Hematopoietic multipotent progenitor cell treated with erythropoietin and hydrocortisone succinate and interleukin-3 and kit ligand, for 4 days (in vitro differentiated cells): ENCODE results near the gene USP5.

Experiments
- DNase-seq: peaks from one replicate; pipeline ENCODE4 v3.0.0-alpha.2; 2015

Gene USP5

DNA sequence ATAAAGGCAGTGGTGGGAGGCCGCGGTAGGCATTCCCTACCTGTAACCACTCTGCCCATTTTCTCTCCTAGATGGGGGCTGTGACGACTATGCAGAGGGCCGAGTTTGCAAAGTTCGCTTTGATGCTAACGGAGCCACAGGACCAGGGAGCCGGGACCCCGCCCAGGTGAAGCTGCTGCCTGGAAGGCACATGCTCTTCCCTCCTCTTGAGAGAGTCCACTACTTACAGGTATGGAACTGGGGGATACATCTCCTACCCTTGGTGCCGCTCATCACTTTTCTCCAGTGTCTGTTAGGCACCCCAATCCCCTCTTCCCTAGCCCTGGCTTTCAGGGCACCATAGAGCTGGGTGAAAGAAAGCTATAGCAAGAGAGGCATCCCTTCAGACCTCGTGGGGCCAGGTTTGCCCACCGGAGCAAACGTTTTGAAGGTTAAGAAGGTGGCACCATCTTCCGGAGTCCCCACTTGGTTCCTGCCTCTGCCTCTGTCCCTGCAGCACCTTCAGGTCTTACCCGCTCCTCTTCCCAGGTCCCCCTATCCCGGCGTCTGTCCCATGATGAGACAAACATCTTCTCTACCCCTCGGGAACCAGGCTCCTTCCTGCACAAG is 25.7 kb upstream of the USP5 start:
- DNase-seq: no peak

DNA sequence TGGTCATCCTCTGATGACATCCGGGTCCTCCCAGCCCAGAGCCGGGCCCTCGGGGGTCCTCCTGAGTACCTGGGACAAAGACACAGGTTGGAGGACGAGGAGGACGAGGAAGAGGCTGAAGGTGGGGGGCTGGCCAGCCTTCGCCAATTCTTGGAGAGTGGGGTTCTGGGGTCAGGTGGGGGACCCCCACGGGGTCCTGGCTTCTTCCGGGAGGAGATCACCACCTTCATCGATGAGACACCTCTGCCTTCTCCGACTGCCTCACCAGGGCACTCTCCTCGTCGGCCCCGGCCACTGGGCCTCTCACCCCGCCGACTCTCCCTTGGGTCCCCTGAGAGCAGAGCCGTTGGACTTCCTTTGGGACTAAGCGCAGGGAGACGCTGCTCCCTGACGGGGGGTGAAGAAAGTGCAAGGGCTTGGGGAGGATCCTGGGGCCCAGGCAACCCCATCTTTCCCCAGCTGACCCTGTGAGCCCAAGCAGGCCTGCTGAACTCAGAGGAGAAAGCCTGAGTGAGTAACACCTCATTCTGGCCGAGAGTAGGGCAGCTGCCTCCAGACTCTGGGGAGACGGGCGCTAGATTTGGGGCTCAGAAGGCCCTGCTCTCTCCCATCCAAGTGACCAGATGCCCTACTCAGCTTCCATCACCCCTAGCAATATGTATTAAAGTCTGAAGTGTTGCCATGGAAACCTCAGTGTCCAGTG is 25.1 kb upstream of the USP5 start:
- DNase-seq: no peak

DNA sequence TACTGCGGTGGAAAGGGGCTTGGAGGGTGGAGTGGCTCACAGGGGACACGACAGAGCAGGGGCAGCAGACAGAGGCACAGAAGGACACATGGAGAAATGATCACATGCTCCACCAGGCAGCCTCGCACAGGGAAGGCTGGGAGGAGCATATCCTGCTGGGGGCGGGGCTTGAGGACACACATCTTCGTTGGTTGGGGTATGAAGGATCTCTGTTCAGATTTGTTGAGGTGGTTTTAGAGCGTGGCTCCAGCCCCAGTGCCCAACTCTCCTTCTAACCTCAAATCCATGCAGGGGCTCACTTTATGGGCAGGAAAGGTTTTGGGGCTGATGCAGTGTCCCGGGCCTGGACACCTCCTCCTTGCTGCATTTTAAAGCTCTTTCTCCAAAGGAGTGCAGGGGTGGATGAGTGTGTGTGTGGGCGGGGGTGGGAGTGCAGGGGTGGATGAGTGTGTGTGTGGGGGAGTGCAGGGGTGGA is 24.5 kb upstream of the USP5 start:
- peak; percentile 66 for DNase-seq

DNA sequence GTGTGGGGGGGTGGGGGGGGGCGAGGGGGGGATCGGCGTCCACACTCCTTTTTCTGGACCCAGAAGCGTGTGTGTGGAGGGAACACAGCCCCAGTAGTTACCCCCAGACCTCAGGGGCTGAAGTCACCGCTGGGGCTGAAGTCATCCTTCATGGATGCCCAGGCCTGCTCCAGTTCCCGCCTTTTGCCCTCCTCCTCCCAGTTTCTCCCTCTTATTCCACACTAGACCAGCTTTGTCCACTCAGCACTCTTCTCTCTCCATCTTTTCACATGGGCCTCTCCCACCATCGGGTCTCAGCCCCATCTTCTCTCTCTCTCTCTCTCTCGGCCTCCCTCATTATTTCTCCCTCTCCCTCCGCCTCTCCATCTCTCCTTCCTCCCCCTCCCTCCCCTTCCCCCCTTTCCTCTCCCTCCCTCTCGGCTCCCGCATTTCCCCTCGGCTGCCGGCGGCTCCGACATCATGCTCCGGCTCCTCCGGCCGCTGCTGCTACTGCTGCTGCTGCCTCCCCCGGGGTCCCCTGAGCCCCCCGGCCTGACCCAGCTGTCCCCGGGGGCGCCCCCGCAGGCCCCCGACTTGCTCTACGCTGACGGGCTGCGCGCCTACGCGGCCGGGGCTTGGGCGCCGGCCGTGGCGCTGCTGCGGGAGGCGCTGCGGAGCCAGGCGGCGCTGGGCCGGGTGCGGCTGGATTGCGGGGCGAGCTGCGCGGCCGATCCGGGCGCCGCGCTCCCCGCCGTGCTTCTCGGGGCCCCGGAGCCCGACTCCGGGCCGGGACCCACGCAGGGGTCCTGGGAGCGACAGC is 23.8 kb upstream of the USP5 start, which contains the start of gene P3H3:
TSS of gene P3H3 (plus strand) at position 426 of the 799 bp plus-strand sequence. CDS start at position 460, 34 bp downstream.
- DNase-seq: peak; percentile 28

DNA sequence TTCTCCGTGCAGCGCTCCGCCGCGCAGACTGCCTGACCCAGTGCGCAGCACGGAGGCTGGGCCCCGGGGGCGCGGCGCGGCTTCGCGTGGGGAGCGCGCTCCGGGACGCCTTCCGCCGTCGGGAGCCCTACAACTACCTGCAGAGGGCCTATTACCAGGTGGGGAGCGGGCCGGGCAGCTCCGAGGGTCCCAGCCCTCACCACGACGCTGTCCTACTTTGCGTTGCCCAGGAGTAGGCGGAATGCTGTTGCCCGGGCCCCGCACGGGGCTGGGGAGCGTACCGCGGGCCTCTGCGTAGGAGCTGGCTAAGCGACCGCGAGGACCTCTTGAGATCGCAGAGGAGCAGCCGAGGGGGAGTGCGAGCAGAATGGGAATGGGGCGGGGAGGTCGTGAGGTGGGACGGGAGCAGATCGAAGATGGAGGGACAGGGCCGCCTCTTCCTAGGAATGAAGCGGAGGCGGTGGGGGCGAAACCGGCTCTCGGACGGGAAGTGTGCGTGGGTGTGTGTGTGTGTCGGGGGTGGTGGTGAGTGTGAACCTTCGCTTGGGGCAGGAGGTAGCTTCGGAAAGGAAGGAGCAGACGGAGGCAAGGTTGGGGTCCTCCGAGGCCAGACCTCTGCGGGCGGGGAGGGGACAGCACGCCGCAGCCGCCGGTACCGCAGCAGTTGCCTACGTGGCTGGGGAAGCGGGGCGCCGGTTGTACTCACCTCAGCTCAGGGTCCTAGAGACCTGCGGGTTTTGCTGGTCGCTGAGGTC is 23.0 kb upstream of the USP5 start:
- peak; percentile 51 for DNase-seq

DNA sequence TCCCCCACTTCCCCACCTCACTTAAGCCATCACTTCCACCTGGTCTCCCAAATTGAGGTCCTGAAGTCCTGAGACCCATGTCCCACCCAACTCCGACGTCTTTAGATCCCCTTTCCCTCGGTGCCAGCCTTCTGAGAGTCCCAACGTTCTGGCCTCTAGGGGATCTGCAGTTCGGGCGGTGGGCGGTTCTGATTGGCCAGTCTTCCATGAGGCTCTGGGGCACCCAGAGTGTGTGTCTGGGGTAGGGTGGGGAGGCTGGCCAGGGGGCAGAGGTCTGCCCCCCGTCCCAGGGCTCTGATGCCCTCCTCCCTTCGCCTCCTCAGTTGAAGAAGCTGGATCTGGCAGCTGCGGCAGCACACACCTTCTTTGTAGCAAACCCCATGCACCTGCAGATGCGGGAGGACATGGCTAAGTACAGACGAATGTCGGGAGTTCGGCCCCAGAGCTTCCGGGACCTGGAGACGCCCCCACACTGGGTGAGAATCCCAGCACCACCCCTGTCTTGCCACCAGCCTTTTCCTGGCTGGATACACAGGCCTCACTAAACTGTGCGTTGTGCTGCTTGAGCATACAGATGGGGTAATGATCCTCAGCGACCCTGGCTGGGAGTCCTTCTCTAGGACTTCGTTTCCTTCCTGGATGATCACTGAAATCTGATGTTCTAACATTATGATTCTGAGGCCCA is 22.3 kb upstream of the USP5 start:
- DNase-seq: no peak

DNA sequence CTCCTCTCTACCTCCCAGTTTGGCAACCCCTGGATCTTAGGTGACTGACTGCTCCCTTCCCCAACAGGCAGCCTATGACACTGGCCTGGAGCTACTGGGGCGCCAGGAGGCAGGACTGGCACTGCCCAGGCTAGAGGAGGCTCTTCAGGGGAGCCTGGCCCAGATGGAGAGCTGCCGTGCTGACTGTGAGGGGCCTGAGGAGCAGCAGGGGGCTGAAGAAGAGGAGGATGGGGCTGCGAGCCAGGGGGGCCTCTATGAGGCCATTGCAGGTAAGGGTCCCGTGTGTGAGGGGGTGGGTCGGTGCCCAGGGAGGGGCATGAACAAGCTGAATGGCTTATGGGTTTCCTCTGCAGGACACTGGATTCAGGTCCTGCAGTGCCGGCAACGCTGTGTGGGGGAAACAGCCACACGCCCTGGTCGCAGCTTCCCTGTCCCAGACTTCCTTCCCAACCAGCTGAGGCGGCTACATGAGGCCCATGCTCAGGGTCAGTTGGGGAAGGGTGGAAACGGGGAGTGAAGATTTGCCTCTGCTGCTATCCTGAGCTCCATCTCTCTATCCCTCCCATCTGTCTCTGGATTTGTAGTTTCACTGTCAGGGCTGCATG is 21.6 kb upstream of the USP5 start:
- no peak for DNase-seq

DNA sequence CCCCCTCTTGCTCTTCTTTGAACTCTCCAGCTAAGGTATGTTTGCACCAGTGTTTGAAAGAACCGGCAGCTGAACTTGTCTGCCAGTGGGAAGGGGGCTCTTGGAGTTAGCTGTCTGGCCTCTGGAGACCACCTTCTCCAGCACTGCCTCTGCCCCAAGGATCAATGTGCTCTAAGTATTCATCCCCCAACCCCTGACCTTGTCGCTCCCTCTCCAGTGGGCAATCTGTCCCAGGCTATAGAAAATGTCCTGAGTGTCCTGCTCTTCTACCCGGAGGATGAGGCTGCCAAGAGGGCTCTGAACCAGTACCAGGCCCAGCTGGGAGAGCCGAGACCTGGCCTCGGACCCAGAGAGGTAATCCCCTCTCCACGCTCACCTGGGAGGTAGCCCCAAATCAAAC is 21.0 kb upstream of the USP5 start:
- no peak for DNase-seq

DNA sequence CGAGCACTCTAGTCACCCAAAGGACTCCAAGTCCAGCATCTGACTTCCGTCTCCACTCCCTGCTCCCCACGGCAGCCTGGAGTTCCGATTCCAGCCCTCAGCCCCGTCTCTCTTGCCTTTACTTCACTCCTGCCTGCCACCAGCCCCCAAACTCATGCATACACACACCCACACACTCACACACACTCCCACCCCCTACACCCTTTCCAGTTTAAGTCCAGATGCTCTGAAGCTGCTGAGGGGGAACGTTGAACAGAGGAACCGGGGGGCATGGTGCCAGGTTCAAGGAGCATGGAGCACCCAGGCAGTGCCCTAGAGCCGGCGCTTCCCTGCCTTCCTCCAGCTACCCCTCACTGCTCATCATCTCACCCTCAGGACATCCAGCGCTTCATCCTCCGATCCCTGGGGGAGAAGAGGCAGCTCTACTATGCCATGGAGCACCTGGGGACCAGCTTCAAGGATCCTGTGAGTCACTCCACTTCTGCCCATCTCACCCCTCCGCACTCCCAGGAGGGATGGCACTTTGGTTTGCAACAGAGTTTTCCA is 20.4 kb upstream of the USP5 start:
- no peak for DNase-seq

DNA sequence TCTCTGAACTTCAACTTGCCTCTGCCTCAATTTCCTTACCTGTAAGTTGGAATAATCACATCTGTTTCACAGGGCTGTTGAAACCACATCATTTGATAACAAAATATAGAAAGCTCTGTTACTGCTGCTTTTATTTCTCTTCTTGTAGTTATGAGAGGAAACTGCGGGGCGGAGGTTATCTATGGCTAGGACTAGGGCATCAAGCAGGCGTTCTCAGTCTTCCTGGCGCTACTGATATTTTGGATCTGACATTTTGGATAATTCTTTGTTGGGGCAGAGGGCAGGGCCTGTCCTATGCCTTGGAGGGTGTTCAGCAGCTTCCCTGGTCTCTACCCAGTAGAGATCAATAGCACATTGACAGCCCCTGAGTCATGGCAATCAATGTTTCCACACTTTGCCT is 19.8 kb upstream of the USP5 start:
- no peak for DNase-seq

DNA sequence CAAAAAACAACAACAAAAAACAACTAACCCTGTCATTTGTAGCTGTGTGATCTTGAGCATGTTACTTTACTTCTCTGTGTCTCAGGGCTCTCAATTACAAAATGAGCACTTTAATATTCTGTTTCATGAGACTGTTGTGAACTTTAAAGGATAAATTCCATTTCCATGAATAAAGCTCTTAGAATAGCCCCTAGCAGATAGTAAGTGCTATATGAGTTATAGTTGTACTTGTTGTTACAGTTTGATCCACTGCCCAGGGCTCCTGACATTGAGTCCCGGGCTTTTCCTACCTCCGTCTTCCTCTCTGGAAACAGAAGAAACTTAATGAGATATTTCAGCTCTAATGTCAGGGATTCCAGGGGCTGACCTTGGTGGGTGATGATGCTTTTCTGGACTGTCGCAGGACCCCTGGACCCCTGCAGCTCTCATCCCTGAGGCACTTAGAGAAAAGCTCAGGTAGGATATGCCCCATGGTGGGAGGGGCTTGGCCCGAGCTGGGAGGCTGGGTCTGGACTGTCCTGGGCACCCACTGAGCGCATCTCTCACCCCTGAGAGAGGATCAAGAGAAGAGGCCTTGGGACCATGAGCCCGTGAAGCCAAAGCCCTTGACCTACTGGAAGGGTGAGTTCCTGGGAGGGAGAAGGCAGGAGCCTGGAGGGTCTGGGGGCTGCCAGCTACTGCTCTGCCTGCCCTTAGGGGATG is 18.6 kb upstream of the USP5 start:
- DNase-seq: no peak

DNA sequence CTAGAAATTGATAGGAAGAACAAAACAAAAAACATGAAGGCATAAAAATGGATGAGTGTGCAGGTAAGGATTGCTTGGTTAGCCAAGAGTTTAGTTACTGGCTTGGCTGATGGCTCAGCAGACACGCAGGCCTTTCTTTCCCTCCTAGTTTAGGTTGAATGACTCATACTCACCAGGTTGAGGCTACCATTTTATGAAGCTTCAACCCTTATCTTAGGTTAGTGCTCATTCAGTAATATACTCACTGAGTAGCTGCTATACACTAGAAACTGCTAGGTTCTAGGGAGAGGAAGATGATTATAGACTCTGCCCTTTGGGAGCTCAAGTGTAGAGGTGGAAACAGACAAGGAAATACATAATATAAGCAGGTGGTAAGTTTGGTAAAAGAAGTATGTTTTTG is 17.7 kb upstream of the USP5 start:
- DNase-seq: no peak

DNA sequence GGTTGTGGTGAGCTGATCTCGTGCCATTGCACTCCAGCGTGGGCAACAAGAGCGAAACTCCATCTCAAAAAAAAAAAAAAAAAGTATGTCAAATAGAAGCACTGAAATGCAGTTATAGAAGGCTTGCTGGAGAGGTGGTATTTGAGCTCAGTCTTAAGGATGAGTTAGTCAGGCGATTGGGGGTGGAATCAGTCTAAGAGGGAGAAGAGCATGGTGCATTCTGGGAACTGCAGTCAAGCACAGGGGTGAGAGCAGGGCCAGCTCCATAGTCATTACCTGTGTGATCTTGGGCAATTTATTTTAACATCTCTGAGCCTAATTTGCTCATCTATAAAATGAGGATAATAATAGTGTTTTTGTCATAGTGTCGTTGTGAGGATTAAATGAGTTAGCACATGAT is 17.1 kb upstream of the USP5 start:
- no peak for DNase-seq

DNA sequence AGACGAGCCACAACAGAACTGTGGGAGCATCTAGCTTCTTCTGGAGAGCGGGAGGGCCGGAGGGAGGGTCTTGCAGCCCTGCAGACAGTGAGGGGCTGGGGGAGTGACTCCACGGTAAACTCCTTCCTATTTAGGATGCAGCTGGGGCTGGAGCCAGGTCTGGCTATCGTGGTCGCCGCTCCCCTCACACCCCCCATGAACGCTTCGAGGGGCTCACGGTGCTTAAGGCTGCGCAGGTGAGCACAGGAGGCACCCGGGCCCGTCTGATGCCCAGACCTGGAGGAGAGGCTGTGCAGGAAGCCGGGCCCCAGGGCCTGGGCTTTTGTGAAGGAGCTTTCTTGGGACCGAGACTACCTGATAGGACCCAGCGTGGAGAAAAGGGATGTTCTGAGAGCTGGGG is 15.1 kb upstream of the USP5 start:
- DNase-seq: no peak

DNA sequence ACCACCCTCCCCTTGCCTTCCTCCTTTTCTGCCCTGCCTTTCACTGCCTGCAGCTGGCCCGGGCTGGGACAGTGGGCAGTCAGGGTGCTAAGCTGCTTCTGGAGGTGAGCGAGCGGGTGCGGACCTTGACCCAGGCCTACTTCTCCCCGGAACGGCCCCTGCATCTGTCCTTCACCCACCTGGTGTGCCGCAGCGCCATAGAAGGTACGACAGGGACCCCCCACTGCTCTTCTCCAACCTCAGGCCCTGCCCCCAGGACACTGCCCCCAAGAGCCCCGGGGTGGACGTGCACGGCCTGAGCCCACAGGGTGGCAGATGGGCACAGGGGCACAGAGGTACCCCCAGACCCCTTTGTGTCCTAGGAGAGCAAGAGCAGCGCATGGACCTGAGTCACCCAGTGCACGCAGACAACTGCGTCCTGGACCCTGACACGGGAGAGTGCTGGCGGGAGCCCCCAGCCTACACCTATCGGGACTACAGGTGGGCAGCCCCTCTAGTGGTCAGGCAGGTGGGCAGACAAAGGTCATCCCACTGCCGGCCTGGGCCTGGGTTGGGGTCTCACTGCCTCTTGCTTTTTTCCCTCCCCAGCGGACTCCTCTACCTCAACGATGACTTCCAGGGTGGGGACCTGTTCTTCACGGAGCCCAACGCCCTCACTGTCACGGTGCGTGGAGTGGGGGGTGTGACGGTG is 14.4 kb upstream of the USP5 start:
- DNase-seq: no peak

DNA sequence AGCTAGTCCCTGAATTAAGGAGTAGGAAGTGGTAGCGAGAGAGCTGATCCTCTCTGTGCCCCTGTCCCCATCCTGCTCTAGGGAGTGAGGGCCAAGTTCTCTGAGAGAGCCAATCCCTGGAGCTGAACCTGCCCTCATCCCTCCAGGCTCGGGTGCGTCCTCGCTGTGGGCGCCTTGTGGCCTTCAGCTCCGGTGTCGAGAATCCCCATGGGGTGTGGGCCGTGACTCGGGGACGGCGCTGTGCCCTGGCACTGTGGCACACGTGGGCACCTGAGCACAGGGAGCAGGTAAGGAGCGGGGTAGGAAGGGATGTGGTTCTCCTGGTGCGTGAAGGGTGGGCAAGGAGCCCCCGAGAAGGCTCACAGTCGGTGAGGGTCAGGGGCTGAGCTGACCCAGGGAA is 13.1 kb upstream of the USP5 start:
- no peak for DNase-seq

DNA sequence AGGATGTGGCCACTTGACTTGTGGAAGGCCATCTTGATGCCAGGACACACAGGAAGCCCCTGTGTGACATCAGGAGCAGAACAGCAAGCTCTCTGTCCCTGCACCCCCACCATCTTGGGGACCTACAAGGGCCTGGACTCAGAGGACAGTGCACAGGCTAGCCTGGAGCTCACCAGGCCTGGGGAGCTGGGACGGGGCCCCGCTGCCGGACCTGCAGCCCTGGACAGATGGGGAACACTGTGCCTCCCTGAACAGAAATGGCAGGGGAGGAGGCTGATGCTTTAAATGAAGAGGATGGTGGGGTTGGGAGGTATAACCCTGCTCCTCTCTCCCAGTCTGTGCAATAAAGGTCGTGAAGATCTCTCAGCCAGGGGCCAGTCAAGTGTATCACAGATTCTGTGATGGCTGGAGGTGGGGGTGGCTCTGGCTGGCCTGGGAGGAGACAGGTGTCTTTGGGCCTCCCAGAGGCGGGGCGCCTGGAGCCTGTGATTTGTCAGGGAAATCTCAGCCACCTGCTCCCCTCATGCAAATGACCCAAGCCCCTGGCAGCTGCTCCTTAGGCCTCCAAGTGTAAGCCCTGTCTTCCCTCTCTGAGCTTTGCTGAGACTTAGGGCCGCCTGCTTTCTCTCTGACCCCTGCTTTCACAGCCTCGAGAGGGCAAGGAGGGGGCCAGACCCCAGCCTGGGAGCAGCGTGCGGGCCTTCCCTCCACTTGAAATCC is 12.3 kb upstream of the USP5 start:
- no peak for DNase-seq

DNA sequence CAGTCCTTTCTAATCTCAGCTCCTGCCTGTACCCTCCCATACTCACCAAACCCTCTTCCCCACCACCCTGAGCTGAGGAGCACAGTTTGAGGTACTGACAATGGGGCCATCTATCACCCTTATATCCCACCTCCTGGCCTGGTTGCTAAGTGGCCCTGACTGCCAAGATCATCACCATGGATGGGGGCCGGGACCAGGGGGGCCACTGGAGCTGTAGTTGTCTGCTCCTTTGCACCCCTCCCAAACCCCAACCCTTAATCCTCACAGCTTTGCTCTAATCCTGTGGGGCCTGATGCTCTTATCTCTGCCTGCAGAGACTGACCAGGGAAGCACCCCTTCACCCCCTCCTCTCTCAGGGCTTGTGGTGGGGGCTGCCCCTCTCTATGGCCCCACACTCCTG is 11.6 kb upstream of the USP5 start:
- peak; percentile 60 for DNase-seq

DNA sequence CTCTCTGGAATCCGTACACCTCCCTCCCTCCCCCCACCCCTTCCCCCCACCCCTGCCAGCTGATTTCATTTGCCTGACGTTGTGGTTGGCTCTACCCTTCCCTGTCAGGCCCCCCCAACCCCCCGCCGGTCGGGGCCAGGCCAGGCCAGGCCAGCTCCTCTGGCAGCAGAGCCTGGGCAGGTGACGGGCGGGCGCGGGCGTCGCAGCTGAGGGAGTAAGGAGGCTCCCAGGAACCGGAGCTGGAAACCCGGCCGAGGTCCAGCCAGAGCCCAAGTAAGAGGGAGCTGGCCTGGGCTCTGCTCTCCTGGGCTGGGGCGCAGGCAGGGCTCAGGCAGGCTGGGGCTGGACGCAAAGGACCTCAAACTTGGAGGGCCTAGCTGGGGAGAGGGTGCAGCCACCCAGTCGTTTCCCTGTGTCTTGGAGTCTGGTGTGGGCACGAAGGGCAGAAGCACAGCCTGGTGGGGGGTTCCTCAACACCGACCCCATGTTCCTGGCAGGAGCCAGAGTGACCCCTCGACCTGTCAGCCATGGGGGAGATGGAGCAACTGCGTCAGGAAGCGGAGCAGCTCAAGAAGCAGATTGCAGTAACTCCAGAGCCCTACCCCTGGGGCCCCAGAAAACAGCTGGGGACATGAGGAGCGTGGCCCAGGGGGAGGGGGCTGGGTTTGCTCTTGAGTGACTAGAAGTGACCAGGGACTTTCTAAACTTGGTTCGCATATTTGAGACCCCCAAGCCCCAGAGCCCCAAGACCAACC is 11.0 kb upstream of the USP5 start, which contains the start of gene GNB3:
TSS of gene GNB3 (plus strand) at position 165 of the 755 bp plus-strand sequence. CDS start at position 528, 363 bp downstream.
- DNase-seq: no peak
